Muscle layer of colon (tissue), 2 donors: ENCODE data around the gene KRT2.

Experiments used
- H3K27ac ChIP-seq: one replicate; pipeline ENCODE4 v1.7.0; 2013; ENCODE audit warnings: low read depth, mild to moderate bottlenecking, low read length, moderate library complexity
- H3K27me3 ChIP-seq, 2 donors: one replicate each; pipeline ENCODE4 v1.7.0; 2013; ENCODE audit warnings: low read length in 2 of 2, mild to moderate bottlenecking in 2 of 2; ENCODE audit not compliant: insufficient read depth in 2 of 2, control insufficient read depth in 1 of 2
- H3K36me3 ChIP-seq: one replicate; pipeline ENCODE4 v1.7.0; 2013; ENCODE audit warnings: mild to moderate bottlenecking, low read length; ENCODE audit not compliant: insufficient read depth
- H3K4me1 ChIP-seq: one replicate; pipeline ENCODE4 v1.7.0; 2013; ENCODE audit warnings: mild to moderate bottlenecking, low read length; ENCODE audit not compliant: insufficient read depth
- H3K4me3 ChIP-seq, 2 donors: one replicate each; pipeline ENCODE4 v1.7.0; 2013; ENCODE audit warnings: low read length in 2 of 2, low read depth in 1 of 2, mild to moderate bottlenecking in 1 of 2, moderate library complexity in 1 of 2
- H3K9ac ChIP-seq: one replicate; pipeline ENCODE4 v1.7.0; 2013; ENCODE audit warnings: low read length
- H3K9me3 ChIP-seq: one replicate; pipeline ENCODE4 v1.7.0; 2013; ENCODE audit warnings: mild to moderate bottlenecking, low read length
- donor health status: abdominal sarcoma.
- donor health status: Adenocarcinoma of cecum.

The KRT2 gene

DNA sequence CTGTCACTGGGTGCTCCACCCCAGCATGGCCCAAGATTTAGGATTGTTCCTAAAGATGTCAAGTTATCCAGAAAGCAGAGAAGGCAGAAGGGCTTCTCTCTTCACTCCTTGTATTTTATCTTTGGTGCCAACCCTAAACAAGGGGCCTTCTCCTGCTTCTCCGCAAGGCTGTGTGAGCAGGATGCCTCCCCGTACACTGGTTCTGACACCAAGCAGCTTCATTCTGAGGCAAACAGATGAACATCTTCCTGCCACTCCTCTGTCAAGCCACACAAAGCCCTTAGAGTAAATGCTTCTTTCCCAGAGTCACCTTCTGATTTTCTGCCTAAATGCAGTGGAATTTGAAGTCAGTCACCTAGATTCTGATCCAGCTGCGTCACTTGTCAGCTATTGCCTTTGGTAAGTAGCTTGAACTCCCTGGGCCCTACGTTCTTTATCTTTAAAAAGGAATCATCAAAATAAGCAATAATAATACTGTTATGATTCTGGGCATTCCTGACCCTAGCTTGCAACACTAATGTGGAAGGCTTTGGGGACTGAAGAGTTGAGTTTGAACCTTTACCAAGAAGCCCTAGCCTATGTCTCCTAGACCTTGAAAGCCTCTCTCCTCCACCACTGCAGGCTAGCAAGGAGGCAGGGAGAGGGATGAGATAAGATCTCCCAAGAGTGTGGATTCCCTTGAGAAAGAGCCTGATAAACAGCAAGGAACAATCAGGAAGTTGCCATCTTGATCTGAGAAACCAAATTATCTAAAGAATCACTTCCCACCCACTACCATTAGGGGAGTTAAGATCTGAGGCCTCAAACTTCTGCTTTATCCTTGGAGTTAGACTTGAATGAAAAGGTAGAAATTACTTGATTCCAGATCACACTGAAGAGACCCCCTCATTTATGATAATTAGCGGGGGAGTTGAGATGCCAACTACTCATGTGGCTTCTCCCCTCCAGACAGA, 39.3 kb downstream of the KRT2 start:
- Histone ChIP-seq H3K36me3 (no peaks in the 10 kb centered on the region), H3K4me3 (no peak overlapping the region), H3K4me1 (no peaks in the 10 kb centered on the region), H3K27me3 (peaks cover 0 to 11% of the 10 kb centered on the region in 2 donors), H3K27ac (no peak overlapping the region), H3K9me3 (no peaks in the 10 kb centered on the region), H3K9ac (no peak overlapping the region)

- H3K9me3 ChIP-seq = no peaks in the 10 kb centered on the region
- H3K4me3 ChIP-seq = no peak overlapping the region
- H3K36me3 ChIP-seq = no peaks in the 10 kb centered on the region
- H3K27me3 ChIP-seq = peaks cover 0 to 11% of the 10 kb centered on the region in 2 donors
- no peaks in the 10 kb centered on the region for H3K4me1 ChIP-seq
- no peak overlapping the region for H3K9ac ChIP-seq
- no peak overlapping the region for H3K27ac ChIP-seq
Measured at GRCh38 chr12:52611080-52611468, 40.9 kb downstream of the KRT2 start.

- Histone ChIP-seq H3K27me3 (peaks cover 0 to 11% of the 10 kb centered on the region in 2 donors), H3K27ac (no peak overlapping the region)
Measured at GRCh38 chr12:52608826-52609630, 43.0 kb downstream of the KRT2 start.

DNA sequence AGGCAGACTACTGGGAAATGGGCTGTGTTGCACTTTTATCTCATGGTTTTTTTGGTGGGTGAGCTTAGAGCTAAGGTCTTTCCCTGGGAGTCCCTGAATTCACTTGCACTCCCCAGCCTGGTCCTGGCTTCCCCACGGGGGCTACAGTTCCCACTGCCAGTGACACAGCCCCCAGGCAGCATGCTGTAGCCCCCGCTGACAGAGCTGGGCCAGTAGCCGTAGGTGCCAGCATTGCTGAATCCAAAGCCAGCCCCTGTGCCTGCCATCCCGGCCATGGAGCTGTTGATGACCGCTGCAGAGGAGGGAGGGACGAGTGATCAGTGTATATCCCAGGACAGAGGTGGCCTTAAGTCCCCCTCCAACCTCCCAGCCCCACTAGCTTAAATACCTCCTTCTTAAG, 43.9 kb downstream of the KRT2 start:
- no peak overlapping the region for H3K27ac ChIP-seq
- no peaks in the 10 kb centered on the region for H3K9me3 ChIP-seq
- peaks cover 0 to 11% of the 10 kb centered on the region in 2 donors for H3K27me3 ChIP-seq
- no peaks in the 10 kb centered on the region for H3K4me1 ChIP-seq
- H3K9ac ChIP-seq = no peak overlapping the region
- no peak overlapping the region for H3K4me3 ChIP-seq
- H3K36me3 ChIP-seq = no peaks in the 10 kb centered on the region

More at GRCh38 chr12:52608826-52609630, 43.0 kb downstream of the KRT2 start:
- H3K36me3 ChIP-seq = no peaks in the 10 kb centered on the region
- no peaks in the 10 kb centered on the region for H3K9me3 ChIP-seq
- no peak overlapping the region for H3K4me3 ChIP-seq
- H3K4me1 ChIP-seq = no peaks in the 10 kb centered on the region
- no peak overlapping the region for H3K9ac ChIP-seq

DNA sequence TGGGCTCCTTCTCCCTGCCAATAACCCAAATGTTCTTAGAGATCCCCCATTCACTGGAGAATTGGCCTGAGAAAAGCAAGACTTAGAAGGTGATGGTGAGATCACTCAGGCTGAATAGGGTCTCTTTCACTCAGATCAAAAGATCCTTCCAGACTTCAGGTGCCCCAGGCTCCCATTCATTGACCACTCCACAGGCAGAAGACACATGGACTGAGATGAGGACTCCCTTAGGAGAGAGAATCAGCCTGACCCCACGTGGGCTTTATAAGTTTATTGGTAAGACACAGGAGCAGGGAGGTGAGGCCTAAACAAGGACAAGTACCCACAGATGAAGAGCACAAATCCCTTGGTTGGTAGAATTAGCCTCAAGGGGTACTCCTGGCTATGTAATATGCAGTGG, 44.7 kb downstream of the KRT2 start:
- Histone ChIP-seq H3K27me3 (peaks cover 0 to 11% of the 10 kb centered on the region in 2 donors), H3K4me1 (no peaks in the 10 kb centered on the region), H3K9me3 (no peaks in the 10 kb centered on the region)

DNA sequence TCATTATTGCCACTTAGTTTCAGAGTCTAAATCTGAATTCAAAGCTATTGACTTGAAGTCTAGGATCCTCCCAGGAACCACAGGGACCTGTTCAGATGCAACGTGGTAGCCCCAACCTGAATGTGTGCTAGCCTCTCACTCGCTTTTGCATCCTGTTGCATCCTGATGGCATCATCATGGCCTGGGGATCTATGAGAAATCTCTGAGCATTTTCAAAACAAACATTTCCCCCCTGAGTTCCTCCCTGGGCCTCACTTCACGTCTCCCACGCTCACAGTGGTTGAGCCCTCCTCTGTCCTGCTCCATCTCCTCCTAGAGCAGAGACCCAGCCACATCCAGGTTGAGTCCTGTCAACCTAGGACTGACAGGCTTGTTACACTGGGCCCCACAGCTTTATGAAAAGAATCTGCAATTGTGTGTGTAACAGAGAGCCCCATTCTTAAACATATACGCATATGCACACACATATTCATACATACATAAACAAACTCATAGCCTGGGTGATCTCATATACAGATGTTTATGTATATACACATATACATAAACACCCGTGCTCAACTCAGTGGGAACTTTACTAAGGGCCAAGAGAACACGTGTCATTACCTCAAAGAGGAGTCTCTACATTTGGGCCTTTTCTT, 45.3 kb downstream of the KRT2 start:
- Histone ChIP-seq H3K4me3 (no peak overlapping the region), H3K9me3 (no peaks in the 10 kb centered on the region), H3K9ac (no peak overlapping the region), H3K4me1 (no peaks in the 10 kb centered on the region), H3K27me3 (peaks cover 5 to 13% of the 10 kb centered on the region in 2 donors), H3K36me3 (no peaks in the 10 kb centered on the region), H3K27ac (no peak overlapping the region)

More for the DNA sequence above, 44.7 kb downstream of the KRT2 start:
- Histone ChIP-seq H3K36me3 (no peaks in the 10 kb centered on the region), H3K9ac (no peak overlapping the region), H3K4me3 (no peak overlapping the region), H3K27ac (no peak overlapping the region)

GRCh38 chr12:52606096-52606495, 45.9 kb downstream of the KRT2 start:
- Histone ChIP-seq H3K9ac (no peak overlapping the region), H3K27me3 (peaks cover 9 to 19% of the 10 kb centered on the region in 2 donors), H3K4me1 (no peaks in the 10 kb centered on the region), H3K9me3 (no peaks in the 10 kb centered on the region), H3K36me3 (no peaks in the 10 kb centered on the region), H3K4me3 (no peak overlapping the region), H3K27ac (no peak overlapping the region)

DNA sequence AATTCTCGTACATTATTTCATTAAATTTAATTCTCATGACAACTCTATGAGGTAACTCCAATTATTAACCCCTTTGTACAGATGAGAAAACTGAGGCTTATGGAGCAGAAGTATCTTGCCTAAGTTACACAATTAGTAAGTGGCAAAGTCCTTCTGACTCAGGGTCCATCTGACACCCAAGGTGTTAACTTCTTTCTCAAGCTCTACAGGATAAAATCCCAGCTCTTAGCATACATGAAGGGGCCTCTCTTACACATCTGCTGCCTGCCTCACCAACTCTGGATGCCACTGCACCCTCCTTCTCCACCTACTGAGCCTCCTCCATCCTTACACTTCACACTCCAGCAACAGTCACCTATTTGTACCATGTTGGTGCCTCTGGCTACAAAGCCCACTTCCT, 46.5 kb downstream of the KRT2 start:
- Histone ChIP-seq H3K27me3 (peaks cover 9 to 21% of the 10 kb centered on the region in 2 donors), H3K9ac (no peak overlapping the region), H3K4me3 (no peak overlapping the region), H3K27ac (no peak overlapping the region), H3K36me3 (no peaks in the 10 kb centered on the region), H3K4me1 (no peaks in the 10 kb centered on the region), H3K9me3 (no peaks in the 10 kb centered on the region)

DNA sequence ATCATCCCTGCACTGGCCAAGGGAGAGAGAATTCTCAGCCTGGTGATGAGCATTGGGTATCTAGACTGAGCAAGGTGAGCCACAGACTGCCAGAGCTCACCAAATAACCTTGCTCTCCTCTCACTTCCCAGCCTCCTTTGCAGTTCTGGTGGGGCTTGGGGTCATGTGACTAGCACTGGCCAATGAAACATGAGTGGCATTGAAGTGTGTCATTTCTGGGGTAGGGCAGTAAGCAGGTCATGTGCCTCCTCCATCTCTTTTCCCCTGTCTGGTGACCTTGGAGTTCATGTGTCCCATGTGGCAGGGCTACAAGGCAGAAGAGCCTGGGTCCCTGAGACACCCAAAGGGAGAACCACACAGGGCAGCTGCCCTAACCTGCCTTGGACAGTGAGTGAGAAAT, 47.2 kb downstream of the KRT2 start:
- Histone ChIP-seq H3K9me3 (no peaks in the 10 kb centered on the region), H3K36me3 (no peaks in the 10 kb centered on the region), H3K9ac (no peak overlapping the region), H3K27ac (no peak overlapping the region), H3K4me3 (no peak overlapping the region), H3K27me3 (peaks cover 9 to 25% of the 10 kb centered on the region in 2 donors), H3K4me1 (no peaks in the 10 kb centered on the region)

GRCh38 chr12:52603314-52603713, 48.7 kb downstream of the KRT2 start:
- Histone ChIP-seq H3K27me3 (peaks cover 9 to 19% of the 10 kb centered on the region in 2 donors), H3K27ac (no peak overlapping the region), H3K4me3 (no peak overlapping the region), H3K36me3 (no peaks in the 10 kb centered on the region), H3K9ac (no peak overlapping the region), H3K4me1 (no peaks in the 10 kb centered on the region), H3K9me3 (no peaks in the 10 kb centered on the region)

DNA sequence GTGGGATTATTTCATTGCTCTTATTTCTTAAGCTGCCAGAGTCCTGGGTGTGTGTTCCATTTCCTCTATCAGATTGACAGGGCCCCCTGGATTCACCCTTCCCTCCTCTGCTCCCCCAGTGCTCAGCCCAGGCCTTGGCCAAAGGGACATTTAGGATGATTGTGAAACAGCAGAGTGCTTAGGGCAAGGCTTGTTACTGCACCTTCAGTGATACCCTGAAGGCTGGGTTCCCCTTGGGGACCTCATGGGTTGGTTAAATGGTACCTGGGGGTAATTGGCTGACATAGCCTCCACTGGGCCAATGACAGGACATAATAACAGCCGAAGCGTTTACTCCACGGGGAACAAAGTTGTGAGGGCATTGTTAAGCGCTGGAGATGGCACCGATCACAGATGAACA, 49.5 kb downstream of the KRT2 start:
- Histone ChIP-seq H3K27ac (no peak overlapping the region), H3K27me3 (peaks cover 9 to 19% of the 10 kb centered on the region in 2 donors), H3K9me3 (no peaks in the 10 kb centered on the region), H3K9ac (no peak overlapping the region), H3K4me1 (no peaks in the 10 kb centered on the region), H3K4me3 (no peak overlapping the region), H3K36me3 (no peaks in the 10 kb centered on the region)
